Epithelial cell of esophagus (primary cell): ENCODE data around the gene PPM1B.

ENCODE experiments used
- DNase-seq: peaks from one replicate; pipeline ENCODE4 v3.0.0; 2010; ENCODE audit warnings: low read depth
- H3K4me3 ChIP-seq: 2 replicates; pipeline ENCODE4 v1.5.1; 2011; ENCODE audit warnings: mild to moderate bottlenecking, low read length, control low read depth
- TF ChIP-seq, protein P1 (sequence below): IDR thresholded peaks from 2 replicates; pipeline ENCODE4 v1.5.1; 2011; ENCODE audit warnings: low read depth, mild to moderate bottlenecking, low read length, control low read depth, inconsistent platforms; ENCODE audit not compliant: insufficient read depth; ENCODE audit errors: missing control alignments

The PPM1B gene

DNA sequence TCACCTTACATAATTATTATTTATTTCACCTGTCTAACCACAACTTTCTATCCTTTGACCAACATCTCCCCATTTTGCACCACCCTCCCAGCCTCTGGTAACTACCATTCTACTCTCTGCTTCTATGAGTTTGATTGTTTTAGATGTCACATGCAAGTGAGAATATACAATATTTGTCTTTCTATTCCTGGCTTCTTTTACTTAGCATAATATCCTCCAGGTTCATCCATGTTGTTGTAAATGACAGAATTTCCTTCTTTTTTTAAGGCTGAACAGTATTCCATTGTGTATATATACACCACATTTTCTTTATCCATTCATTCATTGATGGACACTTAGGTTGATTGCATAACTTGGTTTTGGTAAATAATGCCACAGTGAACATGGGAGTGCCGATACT lies 24.0 kb downstream of the PPM1B start:
- no peak overlapping the region for H3K4me3 ChIP-seq
- DNase-seq = no peak
- TF ChIP-seq, protein P1, sequence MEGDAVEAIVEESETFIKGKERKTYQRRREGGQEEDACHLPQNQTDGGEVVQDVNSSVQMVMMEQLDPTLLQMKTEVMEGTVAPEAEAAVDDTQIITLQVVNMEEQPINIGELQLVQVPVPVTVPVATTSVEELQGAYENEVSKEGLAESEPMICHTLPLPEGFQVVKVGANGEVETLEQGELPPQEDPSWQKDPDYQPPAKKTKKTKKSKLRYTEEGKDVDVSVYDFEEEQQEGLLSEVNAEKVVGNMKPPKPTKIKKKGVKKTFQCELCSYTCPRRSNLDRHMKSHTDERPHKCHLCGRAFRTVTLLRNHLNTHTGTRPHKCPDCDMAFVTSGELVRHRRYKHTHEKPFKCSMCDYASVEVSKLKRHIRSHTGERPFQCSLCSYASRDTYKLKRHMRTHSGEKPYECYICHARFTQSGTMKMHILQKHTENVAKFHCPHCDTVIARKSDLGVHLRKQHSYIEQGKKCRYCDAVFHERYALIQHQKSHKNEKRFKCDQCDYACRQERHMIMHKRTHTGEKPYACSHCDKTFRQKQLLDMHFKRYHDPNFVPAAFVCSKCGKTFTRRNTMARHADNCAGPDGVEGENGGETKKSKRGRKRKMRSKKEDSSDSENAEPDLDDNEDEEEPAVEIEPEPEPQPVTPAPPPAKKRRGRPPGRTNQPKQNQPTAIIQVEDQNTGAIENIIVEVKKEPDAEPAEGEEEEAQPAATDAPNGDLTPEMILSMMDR = no peak

DNA sequence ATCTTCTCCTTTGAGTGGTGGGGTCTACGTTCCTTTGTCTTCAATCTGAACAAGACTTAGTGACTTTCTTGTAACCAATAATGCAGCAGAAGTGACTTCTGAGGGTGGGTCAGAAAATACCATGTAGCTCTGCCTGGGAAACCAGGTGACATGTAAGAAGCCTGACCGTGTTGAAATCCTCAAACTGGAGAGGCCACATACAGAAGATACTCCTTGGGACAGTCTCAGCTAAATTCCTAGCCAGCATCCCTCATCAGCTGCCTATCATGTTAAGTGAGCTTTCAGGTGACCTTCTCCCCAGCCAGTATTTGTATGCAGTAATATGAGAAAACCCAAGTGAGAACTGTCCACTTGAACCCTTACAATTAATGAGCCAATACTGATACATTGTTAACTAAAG lies 27.0 kb downstream of the PPM1B start:
- no peak for DNase-seq
- H3K4me3 ChIP-seq = no peak overlapping the region
- TF ChIP-seq, protein P1 = no peak

DNA sequence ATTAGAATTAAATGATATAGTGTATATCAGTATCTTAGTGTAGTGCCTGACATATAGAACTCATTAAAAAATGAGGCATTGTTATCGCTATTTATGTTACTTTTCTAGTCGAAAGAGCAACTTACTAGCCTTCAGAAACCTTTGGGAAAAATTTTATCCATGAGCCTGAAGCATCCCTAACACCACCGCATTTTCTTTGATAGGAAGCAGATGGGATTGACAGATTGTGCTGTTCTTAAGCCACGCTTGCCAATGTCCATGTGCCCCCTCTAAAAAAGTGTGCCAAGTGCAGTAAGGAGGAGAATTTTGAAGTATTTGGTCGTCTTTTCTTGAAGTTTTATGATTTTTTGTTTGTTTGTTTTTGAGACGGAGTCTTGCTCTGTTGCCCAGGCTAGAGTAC lies 29.1 kb downstream of the PPM1B start:
- no peak for DNase-seq
- TF ChIP-seq, protein P1 = no peak
- no peak overlapping the region for H3K4me3 ChIP-seq

DNA sequence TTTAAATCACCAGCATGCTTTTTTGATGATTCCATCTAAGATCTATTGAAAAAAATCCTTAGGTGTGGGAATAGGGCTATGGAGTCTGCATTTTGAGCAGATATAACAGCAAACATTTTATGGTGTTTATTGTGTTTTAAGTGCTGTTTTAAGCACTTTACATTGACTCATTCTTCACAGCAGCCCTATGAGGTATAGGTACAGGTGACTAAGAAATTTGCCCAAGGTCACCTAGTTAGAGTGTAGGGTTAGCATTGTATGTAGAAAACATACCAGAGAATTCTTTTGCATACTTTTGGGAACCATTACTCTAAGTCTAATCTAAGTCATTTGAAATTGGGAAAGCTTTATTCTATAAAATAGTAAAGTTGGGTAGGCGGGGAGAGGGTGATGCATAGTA lies 31.3 kb downstream of the PPM1B start:
- TF ChIP-seq, protein P1 = no peak
- no peak overlapping the region for H3K4me3 ChIP-seq
- peak; percentile 9 for DNase-seq

DNA sequence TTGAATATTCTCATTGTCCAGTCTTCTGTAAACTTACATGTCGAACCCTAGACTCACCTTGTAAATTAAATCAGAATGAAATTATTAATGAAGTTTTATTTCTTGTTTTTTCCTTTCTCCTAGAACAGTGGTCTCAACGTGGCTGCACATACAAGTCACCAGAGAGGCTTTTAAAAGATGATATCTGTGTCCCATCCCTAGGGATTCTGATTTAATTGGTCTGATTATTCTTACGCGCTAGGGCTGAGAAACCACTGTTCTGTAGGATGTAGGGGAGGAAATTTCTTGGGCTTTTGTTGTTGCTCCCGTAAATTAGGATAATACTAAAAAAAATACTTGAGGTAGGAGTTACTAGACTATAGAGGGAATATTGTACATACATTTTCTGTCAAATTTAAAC lies 32.1 kb downstream of the PPM1B start:
- TF ChIP-seq, protein P1 = no peak
- no peak for DNase-seq
- H3K4me3 ChIP-seq = no peak overlapping the region

DNA sequence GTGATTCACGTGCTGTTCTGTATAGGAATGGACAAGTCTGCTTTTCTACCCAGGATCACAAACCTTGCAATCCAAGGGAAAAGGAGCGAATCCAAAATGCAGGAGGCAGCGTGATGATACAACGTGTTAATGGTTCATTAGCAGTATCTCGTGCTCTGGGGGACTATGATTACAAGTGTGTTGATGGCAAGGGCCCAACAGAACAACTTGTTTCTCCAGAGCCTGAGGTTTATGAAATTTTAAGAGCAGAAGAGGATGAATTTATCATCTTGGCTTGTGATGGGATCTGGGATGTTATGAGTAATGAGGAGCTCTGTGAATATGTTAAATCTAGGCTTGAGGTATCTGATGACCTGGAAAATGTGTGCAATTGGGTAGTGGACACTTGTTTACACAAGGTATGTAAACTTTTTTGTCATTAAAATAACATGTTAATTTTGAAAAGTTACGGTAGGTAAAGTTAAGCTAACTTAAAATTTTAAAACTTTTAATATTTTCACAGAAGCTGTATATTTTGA lies 33.0 kb downstream of the PPM1B start:
- no peak for DNase-seq
- TF ChIP-seq, protein P1 = no peak
- H3K4me3 ChIP-seq = no peak overlapping the region

DNA sequence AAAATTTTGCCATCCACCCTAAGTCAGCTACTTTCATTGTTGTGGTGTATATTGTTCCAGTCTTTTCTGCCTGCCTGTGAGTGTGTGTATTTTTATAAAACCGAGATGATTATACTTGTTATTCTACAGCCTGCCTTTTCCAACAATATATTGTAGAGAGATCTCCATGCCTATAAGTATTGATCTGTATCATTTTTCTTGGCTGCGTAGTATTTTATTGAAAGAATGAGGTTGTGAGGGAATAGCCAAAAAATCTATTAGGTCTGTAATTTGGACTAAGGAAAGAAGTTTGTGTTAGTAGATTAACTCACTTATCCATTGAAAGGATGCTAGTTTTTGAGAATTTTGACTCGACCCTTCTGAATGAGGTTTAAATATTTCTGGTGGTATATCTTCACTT lies 34.9 kb downstream of the PPM1B start:
- DNase-seq = no peak
- H3K4me3 ChIP-seq = no peak overlapping the region
- TF ChIP-seq, protein P1 = no peak
